GM19324 (cell line): ENCODE results near the gene ACOXL.

ENCODE experiments used
- ATAC-seq: cut with Tn5 transposase; IDR thresholded peaks from one replicate; pipeline ENCODE4 v1.9.1; 2021; ENCODE audit warnings: mild to moderate bottlenecking, moderate library complexity; ENCODE audit not compliant: unreplicated experiment, low FRiP score

ACOXL gene

DNA sequence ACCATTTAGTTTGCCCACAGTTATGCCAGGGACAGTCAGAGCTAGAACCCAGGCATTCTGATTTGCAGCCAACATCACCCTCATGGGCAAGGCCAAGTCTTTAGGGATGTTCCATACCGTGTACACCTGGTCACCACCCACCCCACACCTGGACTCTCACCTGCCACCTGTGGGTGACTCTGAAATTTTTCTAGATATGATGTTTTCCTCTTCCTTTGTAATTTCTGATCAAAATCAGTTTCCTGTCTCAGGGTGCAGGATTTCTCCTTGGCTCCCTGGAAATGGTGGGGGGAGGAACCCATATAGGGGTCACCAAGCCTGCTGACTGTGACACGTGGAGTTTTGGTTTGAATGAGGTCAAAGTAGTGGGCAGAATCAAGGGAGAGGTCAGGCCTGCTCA is 138.2 kb downstream of the ACOXL start:
- no peak for ATAC-seq

DNA sequence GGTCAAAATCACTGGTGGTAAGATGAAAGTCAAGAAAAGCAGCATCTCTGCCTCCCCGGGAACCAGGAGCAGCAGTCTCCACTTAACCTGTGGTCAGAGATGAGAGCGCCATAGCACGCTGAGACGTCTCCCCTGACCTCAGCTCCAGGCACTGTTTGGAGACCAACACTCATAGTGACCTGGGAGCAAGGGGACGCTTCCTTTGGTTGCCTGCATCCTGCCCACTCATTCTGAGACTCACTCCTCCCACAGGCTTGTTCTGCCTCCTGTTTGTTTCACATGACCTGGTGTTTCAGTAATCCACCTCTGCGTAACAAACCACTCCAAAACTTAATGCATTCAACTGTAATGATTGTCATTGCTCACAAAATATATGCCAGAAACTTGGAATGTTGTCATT is 139.3 kb downstream of the ACOXL start:
- ATAC-seq = no peak

DNA sequence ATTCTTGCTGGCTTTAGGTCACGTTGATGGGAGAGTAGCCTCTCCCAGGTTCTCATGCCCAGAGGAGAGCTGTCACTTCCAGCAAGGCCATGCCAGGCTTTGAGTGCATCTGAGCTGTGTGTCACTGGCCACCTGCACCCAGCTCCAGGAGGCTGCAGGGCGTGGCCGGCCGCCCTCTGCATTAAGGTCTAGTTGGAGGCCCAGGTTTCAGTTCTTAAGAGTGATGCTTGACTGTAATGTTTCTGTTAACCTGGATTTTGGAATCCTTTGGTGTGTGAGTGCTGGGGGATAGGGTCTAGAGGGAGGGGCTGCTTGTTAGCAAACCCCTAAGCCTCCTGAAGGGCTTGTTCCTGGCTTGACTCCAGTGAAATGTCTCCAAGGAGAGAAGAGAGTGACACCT is 140.1 kb downstream of the ACOXL start:
- ATAC-seq = no peak

DNA sequence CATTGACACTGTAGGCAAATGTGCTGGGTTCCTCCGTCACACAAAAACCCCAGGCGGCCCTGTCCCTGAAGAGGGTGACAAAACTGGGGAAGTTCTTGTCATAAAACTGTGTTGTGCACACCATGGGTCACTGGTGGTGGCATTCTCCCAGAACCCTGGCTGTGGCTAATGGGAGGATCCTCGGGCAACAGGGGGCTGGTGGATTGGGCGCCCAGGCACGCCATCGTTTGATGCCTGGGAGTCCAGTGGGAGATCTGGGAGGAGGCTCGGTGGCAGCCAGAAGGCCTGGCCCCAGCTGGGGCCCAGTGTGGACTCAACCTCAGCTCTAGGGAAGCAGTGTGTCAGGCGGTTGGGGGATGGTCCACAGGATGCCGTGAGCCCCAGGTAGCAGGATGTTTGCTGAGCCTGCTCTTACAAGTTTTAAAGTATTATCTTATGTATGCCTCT is 140.7 kb downstream of the ACOXL start:
- no peak for ATAC-seq

DNA sequence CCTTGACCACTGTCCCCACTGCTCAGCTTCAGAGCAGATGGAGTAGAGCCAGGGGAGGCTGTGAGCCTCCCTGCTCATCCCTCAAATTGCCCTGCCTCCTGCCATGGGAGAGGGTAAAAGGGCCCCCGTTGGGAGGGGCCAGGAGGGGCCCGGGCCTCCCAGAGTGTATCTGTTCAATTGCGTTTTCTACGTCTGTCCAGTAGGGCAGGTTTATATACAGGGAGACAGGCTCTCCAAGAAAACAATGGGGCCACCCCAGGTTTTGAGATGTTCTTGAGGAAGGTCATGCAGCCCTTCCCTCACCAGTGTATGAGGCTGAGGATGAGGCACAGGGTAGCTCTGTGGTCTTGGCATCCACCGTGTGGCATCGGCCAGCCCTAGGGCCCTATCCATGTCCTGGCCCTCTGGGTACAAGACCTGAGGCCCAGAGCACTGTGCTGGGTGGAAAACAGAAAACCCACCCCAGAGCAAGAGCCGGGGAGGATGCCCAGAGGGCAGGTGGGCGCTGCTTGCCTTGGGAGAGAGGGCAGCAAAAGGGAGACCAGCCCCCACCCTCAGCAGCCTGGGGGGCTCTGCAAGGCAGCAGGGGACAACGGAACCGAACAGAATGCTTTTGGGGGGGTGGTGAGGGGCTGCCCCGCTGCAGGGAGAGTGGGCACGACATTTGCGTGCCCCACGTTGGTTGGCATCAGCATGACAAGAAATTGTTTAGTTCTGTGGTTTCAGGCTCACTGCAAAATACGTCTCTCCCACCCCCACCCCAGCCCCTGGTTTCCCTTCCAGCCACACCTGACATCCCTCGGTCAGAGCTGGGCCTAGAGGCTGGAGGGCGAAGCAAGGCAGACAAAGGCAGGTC is 141.5 kb downstream of the ACOXL start:
- no peak for ATAC-seq

DNA sequence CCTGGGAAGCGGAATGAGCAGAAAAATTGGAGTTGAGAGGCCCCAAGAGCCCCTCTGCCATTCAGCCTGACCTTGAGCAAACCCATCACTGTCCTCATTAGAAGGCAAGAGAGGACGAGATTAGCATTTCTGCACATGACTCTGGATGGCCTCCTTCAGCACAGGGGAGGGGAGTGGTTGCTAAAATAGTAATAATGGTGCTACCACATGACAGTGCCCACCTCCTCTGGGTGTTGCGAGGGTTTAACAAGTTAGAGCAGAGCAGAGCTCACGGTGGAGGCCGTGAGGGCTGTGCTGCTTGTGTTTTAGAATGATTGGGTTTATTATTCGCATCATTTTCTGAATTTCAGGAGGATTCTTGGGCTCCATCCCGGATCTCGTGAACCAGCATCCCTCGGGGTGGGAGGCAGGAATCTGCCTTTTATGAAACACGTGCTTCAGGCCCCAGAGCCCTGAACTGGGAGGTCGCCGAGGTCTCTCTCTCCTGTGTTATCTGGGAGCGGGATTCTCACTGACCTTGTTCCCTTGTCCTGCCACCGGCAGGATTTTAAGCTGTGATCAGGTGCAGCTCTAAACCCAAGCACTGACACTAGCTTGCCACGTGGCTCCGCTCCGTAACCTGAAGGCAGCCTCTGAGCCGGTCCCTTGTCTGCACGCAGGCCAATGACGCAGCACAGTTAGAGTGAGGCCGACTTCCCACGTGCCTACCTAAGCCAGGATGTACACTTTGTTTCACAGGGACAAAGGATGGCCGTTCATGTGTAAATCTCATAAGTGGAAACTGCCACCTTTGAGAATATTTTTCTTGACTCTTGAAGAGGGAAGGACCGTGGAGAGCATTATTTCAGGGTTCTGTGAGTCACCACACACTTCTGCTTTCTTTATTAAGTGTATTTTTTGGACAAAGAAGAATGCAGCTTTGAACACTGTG is 142.3 kb downstream of the ACOXL start:
- no peak for ATAC-seq

DNA sequence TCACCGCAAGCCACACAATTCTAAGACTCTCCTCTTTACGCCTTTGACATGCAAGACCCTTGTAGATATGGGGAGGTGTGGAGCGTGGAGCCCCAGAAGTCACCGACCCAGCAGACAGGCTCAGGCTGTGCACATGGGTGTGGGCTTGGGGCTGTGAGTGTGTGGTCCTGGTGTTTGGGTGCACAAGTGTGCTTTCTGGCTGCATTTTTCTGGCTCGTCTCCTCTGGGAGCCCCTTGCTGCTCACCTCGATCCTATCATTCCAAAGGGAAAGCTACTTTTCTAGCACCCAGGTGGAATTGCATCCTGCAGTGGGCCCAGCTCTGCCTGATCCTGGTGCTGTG is 143.0 kb downstream of the ACOXL start:
- no peak for ATAC-seq

DNA sequence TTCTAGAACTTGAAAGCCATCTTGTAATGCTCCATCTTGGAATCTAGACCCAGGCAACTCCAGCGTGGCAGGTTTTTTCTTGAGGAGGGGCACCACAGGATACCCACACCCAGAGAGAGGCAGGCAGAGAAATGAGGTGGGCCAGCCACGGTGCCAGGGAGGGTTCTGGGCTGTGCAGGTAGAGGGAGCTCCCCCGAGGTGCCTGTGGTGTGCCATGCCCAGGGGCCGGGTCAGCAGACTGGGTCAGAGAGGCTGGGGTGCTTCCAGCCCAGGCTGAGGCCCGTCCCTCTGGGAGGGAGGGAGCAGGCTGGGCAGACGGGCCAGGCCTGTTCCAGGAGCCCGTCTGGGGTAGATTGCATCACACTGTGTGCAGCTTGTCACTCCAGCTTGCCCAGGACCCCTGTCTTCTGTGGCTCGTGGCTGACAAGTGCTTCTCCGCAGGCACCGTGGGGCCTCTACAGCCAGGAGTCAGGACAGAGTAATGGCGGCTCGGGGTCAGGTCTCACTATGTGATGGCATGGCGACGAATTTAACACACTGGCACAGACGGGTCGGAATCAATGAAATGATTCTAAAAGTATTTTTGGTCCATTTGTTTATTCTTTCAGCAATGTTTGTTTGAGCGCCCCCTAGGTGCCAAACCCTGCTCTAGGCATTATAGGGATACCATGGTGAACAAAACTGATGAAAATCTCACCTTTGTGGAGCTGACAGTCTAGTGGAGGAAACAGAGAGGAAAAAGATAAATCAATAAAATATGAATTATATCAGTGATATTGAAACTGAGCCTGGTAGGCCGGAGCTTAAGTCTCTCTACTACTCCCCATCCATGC is 144.0 kb downstream of the ACOXL start:
- no peak for ATAC-seq

DNA sequence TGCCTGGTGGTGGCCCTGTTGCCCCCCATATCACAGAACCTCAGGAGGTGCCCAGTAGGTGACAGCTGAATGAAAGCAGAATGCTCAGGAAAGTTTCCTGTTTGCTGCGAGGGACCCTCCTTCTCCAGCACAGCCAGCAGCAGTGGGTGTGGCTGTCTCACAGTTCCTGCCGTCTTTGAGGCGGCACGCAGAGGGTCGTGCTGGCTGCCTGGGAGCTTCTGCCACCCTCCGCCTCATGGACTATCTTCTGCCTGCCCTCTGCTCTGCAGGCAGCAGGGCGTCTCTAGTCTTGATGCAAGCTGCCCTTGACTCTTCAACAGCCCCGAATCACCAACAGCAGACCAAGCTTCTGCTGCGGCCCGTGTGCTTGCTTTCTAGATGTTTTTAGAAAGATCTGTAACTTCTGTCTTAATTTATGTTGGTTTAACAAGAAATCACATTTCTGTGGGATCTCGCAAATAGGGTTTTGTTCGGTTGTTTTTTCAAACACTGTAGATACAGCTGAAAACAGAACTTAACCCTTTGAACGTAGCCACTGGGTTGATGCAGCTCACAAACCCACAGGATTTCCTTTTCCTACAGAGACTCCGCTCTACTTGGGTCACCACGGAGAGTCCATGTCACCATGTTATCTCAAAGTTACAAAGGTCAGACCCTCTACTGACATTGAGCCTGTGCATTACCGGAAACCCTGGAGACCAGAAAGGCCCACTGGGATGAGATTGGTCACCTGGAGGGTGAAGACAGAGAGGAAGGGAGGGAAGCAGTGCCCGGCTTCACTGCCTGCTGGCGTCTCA is 144.9 kb downstream of the ACOXL start:
- no peak for ATAC-seq

DNA sequence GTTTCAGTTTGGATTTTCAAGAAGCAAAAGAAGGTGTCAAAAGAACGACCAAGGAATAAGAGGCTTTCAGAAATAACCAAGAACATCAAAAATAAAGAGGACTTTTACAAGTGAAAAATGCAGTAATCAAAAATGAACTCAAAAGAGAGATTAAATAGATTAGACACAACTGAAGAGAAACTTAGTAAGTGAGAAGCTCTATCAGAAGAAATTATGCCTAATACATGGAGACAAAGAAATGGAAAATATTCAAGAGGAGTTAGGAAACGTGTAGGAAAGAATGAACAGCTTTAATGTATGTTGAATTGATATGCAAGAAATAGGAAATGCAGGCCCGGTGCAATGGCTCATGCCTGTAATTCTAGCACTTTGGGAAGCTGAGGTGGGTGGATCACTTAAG is 145.8 kb downstream of the ACOXL start:
- ATAC-seq = no peak

DNA sequence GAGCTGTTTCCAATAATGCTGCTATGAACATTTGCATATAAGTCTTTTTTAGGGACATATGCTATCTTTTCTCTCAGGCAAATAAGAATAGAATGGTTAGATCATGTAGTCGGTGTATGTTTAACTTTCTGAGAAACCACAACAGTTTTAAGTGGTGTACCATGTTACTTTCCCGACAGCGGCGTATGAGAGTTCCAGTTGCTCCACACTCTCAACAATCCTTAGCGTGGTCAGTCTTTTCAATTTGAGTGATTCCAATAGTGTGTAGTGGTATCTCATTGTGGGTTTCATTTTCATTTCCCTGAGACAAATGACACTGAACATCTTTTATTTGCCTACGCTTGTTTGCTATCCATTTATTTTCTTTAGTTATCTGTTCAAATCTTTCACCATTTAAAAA is 149.5 kb downstream of the ACOXL start:
- ATAC-seq = no peak

DNA sequence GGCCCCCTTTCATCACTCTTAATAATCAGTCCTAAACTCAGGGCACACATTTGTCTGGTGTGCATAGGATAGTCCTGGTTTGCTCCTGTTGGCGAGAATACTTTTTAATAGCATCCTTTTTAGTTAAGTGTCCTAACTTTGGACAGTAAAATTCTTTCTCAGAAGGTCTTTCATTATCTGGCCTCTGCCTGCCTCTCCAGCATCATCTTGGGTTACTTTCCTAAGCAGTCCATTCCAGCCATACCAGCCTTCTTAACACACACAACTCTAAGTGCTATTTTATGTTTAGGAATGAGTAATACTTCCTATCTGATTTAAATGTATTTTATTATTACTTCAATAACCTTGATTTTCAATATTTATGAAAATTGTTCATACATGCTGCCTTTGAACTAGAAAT is 151.0 kb downstream of the ACOXL start:
- no peak for ATAC-seq

DNA sequence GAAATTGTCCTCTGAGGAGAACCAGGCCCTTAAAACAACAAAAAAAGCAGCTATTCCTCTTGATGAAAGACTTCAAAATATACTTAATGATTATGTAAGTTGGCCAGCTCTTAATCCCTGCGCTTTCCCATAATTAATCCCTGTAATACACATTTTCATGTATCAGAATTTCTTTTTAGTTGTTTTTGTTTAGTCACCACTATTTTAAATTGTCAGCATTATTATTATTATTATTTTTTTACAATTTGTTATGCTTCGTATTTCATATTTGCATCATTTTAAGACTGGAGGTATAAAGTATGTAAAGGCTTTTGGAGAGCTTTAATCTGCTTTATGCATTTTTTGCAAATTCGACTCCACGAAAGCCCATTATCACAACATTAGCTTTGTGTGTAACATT is 152.9 kb downstream of the ACOXL start:
- no peak for ATAC-seq

DNA sequence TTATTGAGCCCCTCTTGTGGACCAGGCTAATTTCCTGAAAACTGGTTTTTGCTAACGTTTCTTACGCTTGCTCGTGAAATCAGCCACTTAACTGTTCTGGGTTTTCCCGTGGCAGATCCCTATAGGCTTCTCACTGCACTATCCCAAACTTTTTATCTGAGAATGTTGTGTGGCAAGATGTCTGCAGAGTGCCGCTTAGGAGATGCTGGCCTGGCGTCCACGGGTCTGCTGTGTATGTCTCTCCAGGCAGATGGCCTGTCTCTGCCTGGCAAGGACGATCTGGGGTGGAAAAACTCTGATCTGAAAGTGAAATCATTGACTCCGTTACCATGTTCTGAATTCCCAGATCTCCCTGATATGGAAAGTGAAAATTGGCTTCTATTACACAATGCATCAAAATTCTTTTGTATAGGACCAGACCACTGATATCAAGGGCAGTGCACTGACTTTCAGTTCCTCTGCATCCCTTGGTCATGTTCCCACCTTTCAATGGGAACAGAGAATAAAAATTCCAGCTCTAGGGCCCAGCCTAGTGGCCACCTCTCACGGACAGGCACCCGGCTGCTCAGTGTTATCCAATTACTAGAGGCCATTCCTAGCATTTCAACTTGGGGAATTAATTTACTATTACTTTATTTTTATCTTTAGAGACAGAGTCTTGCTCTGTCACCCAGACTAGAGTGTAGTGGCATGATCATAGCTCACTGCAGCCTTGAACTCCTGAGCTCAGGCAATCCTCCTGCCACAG is 154.6 kb downstream of the ACOXL start:
- no peak for ATAC-seq

DNA sequence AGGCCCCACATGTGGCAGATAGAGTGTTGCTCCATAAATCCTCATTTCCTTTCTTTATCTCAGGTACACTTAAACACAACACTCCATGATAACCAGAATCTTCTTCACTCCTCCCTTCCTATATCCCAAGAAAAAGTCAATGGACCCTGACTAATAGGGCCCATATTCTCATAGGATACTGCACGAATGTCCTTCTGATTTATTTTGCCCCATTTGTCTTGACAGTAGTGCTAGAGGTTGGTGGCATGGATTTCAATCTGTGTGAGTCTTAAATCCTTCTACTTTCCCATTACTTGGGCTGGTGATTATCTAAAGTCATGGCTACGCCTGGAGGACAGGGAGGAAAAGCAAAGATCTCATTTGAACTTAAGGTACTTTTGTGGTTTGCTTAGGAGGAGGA is 156.0 kb downstream of the ACOXL start:
- no peak for ATAC-seq

DNA sequence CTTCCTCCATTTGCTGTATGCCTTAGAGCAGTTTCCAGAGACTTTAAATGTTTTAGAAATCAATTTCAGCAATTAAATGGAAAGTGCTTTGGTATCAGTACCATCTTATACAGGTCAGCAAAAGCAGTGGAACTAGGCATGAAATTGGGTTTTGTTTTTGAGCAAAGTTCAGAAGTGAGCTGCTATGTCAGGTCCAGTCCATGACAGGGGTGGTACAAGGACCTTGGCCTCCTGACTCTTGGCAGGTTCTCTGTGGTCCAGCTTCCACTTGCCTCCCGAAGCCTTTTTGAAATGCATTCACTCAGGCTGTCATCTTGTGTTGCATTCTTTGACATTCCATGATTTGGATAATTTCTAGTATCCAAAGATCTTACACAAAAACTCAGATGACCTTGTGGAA is 159.3 kb downstream of the ACOXL start:
- ATAC-seq = no peak

DNA sequence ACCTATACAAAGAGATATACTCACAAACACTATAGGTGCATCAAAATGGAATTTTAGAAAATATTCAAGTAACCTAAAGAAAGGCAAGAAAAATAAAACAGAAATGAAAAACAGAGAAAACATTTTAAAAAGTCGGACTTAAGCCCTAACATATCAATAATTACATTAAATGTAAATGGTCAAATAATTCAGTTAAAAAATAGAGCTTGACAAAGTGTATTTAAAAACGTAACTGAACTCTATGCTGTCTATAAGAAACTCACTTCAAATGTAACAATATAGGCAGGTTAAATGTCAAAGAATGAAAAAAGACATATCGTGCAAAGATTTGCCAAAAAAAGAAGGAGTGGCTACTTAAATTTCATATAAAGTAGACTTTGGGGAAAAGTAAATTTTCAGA is 163.9 kb downstream of the ACOXL start:
- no peak for ATAC-seq

DNA sequence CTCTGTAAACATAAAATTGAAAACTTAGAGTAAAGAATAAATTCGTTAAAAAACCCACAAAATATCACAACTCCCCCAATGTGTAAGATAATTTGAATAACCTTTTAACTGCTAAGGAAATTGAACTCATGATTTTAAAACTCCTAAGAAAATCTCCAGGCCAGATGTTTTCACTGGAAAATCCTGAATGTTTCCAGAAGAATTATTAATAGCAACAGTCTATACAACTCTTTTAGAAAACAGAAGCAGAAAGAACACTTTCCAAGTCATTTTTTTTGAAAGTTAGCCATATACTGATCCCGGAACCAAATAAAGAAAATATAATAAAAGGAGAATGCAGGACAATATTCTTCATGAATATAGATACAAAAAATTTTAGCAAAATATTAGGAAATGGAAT is 165.6 kb downstream of the ACOXL start:
- no peak for ATAC-seq

DNA sequence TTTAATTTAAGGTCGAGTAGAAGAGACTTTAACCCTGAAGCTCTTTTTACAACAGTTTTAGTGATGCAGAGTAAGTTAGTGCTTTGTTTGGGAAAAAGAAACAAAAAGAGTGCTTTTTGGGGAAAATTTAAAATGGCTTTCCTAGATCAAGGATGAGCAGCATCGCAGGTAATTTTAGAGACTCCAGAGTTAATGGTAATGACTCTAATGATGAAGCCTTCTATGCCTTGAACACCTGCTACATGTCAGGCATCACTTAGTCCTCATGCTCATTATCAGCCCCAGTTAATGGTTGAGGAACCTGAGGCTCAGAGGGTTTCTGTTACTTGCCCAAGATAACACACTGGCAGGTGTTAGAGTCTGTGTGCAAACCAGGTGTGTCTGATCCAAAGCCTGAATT is 167.8 kb downstream of the ACOXL start:
- no peak for ATAC-seq
